ENCODE data around the gene LARGE1. TPM values are rescaled to one million over a fixed set of nuclear protein-coding genes. Genes with fewer than 3 reads are reported as not detected.

The LARGE1 gene
- total and polyA plus RNA-seq, 11 donors: 31.2 to 211 (median 129) TPM

DNA sequence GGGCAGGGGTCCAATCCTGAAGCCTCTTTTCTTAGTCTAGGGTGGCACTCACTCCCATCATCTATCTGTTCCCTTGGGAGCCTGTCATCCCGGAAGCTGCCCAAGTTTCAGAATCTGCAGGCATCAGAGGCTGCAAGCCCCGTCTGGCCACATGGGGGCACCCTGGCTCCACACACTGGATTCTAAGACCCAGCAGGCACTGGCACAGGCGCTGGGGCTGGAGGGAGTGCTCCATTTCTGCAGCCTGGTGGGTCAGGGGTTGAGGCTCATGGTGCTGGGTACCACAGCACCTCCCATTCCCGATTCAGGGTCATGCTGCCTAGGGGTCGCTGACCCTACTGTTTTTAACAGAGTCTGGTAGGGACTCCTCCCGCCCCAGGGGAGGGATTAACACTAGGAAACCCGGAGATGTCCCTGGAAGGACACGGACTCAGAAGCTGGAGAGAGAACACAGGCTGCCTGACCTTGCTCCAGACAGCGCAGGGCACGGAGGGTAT lies 618.2 kb downstream of the LARGE1 start:
- no peak for TF ChIP-seq POLR2A (IDR thresholded peaks at IDR 0.05)
- TF ChIP-seq, protein P1, sequence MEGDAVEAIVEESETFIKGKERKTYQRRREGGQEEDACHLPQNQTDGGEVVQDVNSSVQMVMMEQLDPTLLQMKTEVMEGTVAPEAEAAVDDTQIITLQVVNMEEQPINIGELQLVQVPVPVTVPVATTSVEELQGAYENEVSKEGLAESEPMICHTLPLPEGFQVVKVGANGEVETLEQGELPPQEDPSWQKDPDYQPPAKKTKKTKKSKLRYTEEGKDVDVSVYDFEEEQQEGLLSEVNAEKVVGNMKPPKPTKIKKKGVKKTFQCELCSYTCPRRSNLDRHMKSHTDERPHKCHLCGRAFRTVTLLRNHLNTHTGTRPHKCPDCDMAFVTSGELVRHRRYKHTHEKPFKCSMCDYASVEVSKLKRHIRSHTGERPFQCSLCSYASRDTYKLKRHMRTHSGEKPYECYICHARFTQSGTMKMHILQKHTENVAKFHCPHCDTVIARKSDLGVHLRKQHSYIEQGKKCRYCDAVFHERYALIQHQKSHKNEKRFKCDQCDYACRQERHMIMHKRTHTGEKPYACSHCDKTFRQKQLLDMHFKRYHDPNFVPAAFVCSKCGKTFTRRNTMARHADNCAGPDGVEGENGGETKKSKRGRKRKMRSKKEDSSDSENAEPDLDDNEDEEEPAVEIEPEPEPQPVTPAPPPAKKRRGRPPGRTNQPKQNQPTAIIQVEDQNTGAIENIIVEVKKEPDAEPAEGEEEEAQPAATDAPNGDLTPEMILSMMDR (IDR thresholded peaks at IDR 0.05): peak; percentile 87 to 98 (median 94)
- ATAC-seq (peak; percentile 83 to 91 (median 88)), DNase-seq (peak; percentile 77 to 89 (median 83))
- WGBS, 4 donors: 7 to 11% (median 8%) methylated on average over 9 to 10 of the region's 10 CpGs
- Histone ChIP-seq H3K27me3 (no peaks in the 10 kb centered on the region), H3K36me3 (peaks cover 0 to 13% (median 0%) of the 10 kb centered on the region in 9 donors), H3K4me1 (peaks cover 0 to 33% (median 10%) of the 10 kb centered on the region in 12 donors), H3K9me3 (no peaks in the 10 kb centered on the region), H3K4me3 (peak overlapping the region in 5 of 12 donors; percentile 3 to 25 (median 11)), H3K27ac (peak overlapping the region in 8 of 12 donors; percentile 4 to 75 (median 65))
- intact Hi-C loops (cut with DNase I): loop anchor here (1.0 to 10.0 kb wide), 21 partner anchors 123 to 1723 kb away; partner anchors contain the start of gene LARGE1 (in 6 of the 10)

DNA sequence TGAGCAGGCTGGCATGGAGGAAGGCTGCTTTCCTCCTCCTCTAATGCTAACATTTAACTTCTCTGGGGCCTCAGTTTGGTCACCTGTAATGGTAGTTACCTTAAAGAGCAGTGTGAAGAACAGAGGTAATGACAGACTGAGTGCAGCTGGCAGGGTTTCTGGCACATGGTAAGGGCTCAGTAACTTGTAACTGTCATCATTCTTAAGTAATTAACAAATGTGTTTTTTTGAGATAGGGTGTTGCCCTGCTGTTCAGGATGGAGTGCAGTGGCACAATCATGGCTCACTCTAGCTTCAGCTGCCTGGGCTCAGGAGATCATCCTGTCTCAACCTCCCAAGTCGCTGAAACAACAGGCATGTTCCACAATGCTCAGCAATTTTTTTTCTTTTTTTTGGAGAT lies 620.1 kb downstream of the LARGE1 start:
- intact Hi-C loops (cut with DNase I): loop anchor here (2.0 to 10.0 kb wide), 15 partner anchors 125 to 1725 kb away; partner anchors contain the start of gene LARGE1 (in 6 of the 10)
- no peaks in the 10 kb centered on the region for H3K27me3 ChIP-seq
- ATAC-seq: peak; percentile 50 to 67 (median 58)
- H3K4me3 ChIP-seq: no peak overlapping the region
- peaks cover 0 to 33% (median 10%) of the 10 kb centered on the region in 12 donors for H3K4me1 ChIP-seq
- TF ChIP-seq POLR2A (IDR thresholded peaks at IDR 0.05): no peak
- TF ChIP-seq, protein P1 (IDR thresholded peaks at IDR 0.05): no peak
- H3K36me3 ChIP-seq: peaks cover 0 to 24% (median 8%) of the 10 kb centered on the region in 9 donors
- no peak overlapping the region for H3K27ac ChIP-seq
- DNase-seq: peak in 3 of 5 donors; percentile 29 to 65 (median 38)
- H3K9me3 ChIP-seq: no peaks in the 10 kb centered on the region
- 25 to 55% (median 39%) methylated on average over 1 of the region's 1 CpG for WGBS, 4 donors

DNA sequence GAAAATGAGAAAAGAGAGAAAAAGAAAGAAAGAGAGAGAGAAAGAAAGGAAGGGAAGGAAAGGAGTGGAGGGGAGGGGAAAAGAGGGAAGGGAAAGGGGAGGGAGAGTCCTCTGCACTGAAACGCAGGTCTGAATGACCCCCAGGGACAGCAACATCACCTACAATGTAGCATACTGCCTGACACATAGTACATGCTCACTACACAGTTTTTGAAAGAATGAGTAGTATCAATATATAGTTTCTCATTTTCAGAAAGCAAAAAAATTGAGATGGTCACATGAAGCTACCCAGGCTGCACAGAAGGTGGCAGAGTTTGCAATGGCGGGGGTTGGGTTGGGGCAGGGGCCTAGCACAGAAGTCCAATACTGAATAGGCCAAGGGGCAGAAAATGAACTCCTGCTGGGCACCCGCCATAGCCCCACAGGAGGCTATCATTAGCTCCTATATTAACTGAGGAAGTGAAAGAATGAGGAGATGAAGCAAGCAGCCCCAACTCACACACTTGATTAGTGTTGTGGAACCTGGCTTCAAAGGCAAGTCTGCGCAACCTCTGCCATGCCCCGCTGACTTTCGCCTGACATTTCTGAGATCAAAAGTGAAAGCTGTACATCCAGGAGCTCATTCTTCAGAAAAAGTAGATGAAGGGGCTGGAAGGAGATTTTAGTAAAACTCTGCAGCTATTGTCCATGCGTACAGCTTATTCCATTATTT lies 620.9 kb downstream of the LARGE1 start:
- no peaks in the 10 kb centered on the region for H3K27me3 ChIP-seq
- no peaks in the 10 kb centered on the region for H3K9me3 ChIP-seq
- DNase-seq: no peak
- H3K4me3 ChIP-seq: no peak overlapping the region
- peaks cover 0 to 33% (median 10%) of the 10 kb centered on the region in 12 donors for H3K4me1 ChIP-seq
- ATAC-seq: no peak
- H3K36me3 ChIP-seq: peaks cover 0 to 29% (median 9%) of the 10 kb centered on the region in 9 donors
- WGBS, 4 donors: 86 to 90% (median 87%) methylated on average over 7 of the region's 7 CpGs
- H3K27ac ChIP-seq: no peak overlapping the region
- intact Hi-C loops (cut with DNase I): no loop called here
- TF ChIP-seq, protein P1 (IDR thresholded peaks at IDR 0.05): no peak
- TF ChIP-seq POLR2A (IDR thresholded peaks at IDR 0.05): no peak

DNA sequence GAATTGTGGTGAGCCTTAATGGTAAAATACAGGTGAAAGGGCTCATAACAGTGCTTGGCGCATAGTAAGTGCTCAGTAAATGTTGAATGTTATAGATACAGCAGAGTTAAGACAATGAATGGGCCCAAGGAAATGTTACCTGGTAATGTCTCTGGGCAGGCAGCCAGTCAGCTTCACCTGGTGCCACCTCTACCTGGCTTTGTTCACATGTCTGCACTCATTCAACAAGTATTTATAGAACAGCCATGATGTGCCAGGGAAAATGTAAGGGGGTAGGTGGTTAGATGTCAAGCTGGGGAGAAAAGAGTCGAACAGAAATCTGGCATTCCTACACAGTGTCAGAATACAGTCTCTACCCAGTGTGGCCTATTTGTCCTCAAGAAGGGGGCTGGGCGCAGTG lies 623.3 kb downstream of the LARGE1 start:
- Histone ChIP-seq H3K4me3 (no peak overlapping the region), H3K9me3 (no peaks in the 10 kb centered on the region), H3K27me3 (no peaks in the 10 kb centered on the region), H3K4me1 (peaks cover 0 to 19% (median under 1%) of the 10 kb centered on the region in 12 donors), H3K27ac (no peak overlapping the region), H3K36me3 (peaks cover 0 to 41% (median 6%) of the 10 kb centered on the region in 9 donors)
- DNase-seq (no peak), ATAC-seq (no peak)
- TF ChIP-seq POLR2A (IDR thresholded peaks at IDR 0.05): no peak
- TF ChIP-seq, protein P1 (IDR thresholded peaks at IDR 0.05): no peak
- 77 to 92% (median 87%) methylated on average over 3 of the region's 3 CpGs for WGBS, 4 donors
- intact Hi-C loops (cut with DNase I): no loop called here
